ENCODE data around the gene HENMT1.

The HENMT1 gene

GRCh38 chr1:108627256-108627655 lies 33.6 kb downstream of the HENMT1 start:
- no peak for DNase-seq (ENCODE audit: low spot score)

GRCh38 chr1:108624069-108624468 lies 36.8 kb downstream of the HENMT1 start:
- DNase-seq (ENCODE audit: low spot score), result no peak

DNA sequence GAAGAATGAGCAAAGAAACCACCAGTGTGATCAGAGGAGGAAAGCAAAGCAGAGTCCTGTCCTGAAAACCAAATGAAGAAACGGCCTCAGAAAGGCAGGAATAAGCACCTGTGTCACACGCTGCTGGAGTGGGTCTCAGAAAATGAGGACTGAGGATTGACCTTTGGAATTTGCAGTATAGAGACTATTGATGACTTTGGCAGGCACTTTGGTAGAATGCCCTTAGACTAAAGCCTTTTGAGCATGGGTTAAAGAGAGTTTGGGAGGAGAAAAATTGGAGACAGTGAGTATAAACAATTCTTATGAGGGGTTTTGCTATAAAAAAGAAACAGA lies 43.2 kb downstream of the HENMT1 start:
- no peak for DNase-seq (ENCODE audit: low spot score)

GRCh38 chr1:108617008-108617723 lies 43.7 kb downstream of the HENMT1 start:
- DNase-seq (ENCODE audit: low spot score), result no peak

DNA sequence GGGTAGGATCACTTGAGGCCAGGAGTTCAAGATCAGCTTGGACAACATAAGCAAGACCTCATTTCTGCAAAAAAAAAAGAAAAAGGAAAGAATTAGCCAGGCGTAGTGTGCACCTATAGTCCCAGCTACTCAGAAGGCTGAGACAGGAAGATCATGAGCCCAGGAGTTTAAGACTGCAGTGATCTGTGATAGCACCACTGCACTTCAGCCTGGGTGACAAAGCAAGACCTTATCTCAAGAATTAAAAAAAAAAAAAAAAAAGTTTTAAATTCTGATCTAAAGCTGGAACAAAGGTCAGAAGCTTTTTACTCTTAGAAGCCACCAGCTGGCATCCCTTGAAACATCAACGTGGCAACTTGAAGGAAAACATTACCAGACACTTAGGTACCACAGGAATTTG lies 45.3 kb downstream of the HENMT1 start:
- DNase-seq (ENCODE audit: low spot score), result no peak

DNA sequence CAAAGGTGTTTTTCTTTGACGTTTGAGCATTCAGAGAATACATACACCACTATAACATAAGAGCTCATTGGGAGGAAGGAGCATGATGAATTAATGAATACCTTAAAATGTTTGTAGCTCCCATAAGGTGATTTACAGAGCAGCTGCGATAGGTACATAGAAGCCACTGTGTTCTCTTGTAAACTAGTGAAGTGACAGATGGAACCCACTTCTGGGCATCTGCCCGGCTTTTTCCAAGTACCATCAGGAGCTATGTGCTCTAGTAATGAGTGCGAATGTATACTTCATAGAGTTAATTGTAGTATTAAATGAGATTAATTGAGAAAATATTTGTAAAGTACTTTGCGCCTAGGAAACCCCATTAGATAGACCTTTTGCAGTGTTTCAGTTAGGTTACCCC lies 48.4 kb downstream of the HENMT1 start:
- DNase-seq (ENCODE audit: low spot score), result no peak

DNA sequence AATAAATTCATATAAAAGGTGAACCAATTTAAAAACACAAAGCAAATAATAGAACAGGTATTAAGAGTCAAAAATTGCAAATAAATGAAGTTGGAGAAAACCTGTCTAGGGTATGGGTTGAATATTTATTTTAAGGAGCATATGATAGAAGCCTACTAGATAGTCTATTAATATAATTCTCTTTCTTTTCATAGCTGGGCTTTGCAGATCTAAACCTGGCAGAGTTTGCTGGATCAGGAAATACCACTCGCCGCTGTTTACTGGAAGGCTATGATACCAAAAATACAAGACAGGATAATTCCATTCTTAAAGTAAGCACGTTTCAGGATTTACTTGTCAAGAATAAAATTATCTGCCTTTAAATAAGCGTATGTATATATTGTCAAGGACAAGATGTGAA lies 48.9 kb downstream of the HENMT1 start:
- no peak for DNase-seq (ENCODE audit: low spot score)

DNA sequence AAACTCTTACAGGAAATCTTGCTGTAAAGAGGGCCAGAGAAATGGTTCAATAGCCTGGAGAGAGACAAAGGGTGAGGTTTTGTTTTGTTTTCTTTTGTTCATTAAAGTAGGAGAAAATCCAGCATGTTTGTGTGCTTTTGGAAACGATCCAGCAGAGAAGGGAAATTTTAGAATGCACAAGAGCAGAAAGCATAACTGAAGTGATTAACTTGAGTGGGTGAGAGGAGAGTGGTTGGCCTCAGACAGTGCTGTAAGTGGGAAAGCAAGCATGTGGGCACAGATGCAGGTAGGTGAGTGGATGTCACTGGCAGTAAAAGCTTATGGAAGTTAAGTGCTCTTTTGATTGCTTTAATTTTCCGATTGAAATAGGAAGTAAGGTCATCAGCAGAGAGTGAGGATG lies 50.8 kb downstream of the HENMT1 start:
- no peak for DNase-seq (ENCODE audit: low spot score)

- no peak for DNase-seq (ENCODE audit: low spot score)
These were observed 51.3 kb downstream of the HENMT1 start for GRCh38 chr1:108609483-108610049.

GRCh38 chr1:108606478-108606877 lies 54.4 kb downstream of the HENMT1 start:
- no peak for DNase-seq (ENCODE audit: low spot score)

DNA sequence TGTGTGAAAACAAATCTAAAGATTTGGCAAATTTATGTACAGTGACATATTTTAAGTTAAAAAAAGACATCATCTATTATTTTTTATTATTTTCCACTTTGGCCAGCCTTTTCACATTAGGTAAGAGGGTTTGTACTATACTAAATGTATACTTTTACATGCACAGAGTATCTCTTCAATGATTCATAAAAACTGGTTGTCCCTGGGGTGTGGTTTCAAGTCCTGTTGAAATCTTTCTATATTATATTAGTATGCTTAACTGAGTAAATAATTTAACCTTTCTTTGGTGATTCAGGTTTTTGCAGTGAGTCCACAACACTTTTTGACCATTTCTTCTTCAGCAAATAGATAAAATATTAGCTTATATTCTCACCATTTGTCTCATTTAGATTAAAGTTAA lies 55.3 kb downstream of the HENMT1 start:
- DNase-seq (ENCODE audit: low spot score), result no peak

DNA sequence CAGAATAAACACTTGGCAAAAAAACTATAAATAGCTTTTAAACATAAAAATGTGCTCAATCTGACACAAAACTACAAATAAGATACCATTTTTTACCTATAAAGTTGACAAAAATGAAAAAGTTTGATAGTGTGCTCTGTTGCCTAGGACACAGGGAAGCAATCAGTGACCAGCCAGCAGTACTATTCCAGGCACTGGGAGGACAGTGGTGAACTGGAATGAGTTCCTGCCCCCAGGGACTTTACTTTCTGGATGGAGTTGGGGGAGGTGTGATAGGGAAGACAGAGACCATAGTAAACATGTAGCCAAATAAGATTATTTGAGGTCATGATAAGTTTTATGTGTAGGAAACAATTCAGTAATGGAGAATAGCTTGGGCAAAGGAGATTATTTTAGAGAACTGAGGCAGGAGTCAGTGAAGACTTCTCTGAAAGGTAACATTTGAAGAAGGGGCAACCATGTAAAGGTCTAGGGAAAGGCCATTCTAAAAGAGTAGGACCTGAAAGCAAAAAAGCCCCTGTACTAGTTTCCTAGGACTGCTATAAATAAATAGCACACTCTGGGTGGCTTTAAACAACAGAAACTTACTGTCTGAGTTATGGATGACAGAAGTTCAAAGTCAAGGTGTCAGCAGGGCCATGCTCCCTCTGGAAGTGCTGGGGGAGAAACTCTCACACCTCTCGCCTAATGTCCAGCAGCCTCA lies 59.0 kb downstream of the HENMT1 start:
- DNase-seq (ENCODE audit: low spot score), result no peak

DNA sequence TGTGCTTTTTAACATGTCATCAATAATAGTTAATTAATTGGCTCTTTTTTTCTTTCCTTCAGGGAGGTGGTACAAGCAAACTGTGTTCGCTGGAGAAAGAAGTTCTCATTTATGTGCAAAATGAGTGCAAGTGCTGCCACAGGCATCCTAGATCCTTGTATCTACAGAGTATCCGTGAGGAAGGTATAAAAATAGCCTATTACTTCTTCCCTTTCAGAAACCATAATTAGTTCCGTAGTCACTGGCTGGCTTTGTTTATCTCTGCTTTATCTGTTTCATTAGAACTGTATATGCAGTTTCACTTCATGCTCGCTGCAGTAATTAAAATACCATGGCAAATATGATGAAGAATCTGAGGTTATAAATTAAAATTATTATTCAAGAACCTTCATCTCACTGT lies 60.4 kb downstream of the HENMT1 start:
- DNase-seq (ENCODE audit: low spot score), result no peak

- no peak for DNase-seq (ENCODE audit: low spot score)
These were observed 62.6 kb downstream of the HENMT1 start for GRCh38 chr1:108598340-108598739.
